C4-2B (cell line): Measurements from ENCODE around the gene NCAPD3.

Experiments
- H3K27ac ChIP-seq: fragments of 450-650 bp; 2 replicates; pipeline ENCODE4 v1.5.1; 2017
- CTCF ChIP-seq: fragments of 450-650 bp; conservative IDR thresholded peaks from 2 replicates; pipeline ENCODE4 v1.5.1; 2017; ENCODE audit warnings: mild to moderate bottlenecking
- ZFX ChIP-seq: fragments of 450-650 bp; IDR thresholded peaks from 2 replicates; pipeline ENCODE4 v1.6.1; 2017

Gene NCAPD3

GRCh38 chr11:134150195-134150903, 73.4 kb downstream of the NCAPD3 start:
- TF ChIP-seq ZFX, result no peak
- H3K27ac ChIP-seq, result no peak overlapping the region

DNA sequence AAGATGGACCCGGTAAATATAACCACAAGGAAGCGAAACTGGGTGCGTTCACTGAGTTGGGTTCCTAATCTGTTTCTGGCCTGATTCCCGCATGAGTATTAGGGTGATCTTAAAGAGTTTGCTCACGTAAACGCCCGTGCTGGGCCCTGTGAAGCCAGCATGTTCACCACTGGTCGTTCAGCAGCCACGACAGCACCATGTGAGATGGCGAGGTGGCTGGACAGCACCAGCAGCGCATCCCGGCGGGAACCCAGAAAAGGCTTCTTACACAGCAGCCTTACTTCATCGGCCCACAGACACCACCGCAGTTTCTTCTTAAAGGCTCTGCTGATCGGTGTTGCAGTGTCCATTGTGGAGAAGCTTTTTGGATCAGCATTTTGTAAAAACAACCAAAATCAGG, 74.4 kb downstream of the NCAPD3 start:
- TF ChIP-seq CTCF (no peak), ZFX (no peak)
- no peak overlapping the region for H3K27ac ChIP-seq

DNA sequence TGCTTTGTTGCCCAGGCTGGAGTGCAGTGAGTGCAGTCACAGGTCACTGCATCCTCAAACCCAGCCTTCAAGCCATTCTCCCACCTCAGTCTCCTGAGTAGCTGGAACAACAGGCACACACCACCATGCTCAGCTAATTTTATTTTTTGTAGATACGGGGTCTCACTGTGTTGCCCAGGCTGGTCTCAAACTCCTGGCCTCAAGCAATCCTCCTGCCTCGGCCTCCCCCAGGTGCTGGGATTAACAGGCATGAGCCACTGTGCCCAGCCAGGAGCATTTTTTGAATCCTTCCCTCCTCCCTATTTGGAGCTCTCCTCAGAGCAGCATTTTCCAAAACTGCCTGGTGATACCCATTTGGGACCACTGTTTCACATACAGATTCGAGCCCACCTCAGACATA, 77.2 kb downstream of the NCAPD3 start:
- TF ChIP-seq CTCF (no peak), ZFX (no peak)
- no peak overlapping the region for H3K27ac ChIP-seq

DNA sequence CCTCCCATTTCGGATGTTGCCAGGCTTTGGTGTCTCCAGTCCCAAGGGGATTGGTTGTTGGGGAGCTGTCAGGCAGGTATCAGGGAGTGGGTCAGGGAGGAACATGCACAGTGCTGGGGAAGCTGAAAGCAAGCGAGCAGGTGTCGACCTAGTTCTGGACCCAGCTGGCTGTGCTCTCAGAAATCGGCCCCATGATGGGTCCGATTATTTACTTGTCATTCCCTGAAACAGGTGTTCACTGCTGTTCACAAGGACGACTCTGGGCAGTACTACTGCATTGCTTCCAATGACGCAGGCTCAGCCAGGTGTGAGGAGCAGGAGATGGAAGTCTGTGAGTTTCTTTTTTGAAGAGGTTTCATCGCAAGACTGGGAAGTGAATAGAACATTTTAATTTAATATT, 78.1 kb downstream of the NCAPD3 start:
- no peak for TF ChIP-seq ZFX
- TF ChIP-seq CTCF, result no peak

DNA sequence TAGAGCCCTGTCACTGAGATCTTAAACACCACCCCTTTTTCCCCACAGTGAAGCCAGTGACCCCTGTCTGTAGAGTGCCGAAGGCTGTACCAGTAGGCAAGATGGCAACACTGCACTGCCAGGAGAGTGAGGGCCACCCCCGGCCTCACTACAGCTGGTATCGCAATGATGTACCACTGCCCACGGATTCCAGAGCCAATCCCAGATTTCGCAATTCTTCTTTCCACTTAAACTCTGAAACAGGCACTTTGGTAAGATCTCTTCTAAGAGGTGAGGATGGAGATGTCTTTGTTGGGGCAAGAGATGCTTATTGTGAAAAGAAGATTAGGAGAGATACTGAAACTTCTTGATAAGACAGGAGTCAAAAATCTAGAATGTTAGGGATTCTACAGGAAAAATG, 79.0 kb downstream of the NCAPD3 start:
- H3K27ac ChIP-seq, result no peak overlapping the region
- no peak for TF ChIP-seq CTCF
- TF ChIP-seq ZFX, result no peak

More for the DNA sequence above, 78.1 kb downstream of the NCAPD3 start:
- no peak overlapping the region for H3K27ac ChIP-seq

GRCh38 chr11:134143801-134144200, 80.0 kb downstream of the NCAPD3 start:
- no peak overlapping the region for H3K27ac ChIP-seq
- no peak for TF ChIP-seq CTCF
- no peak for TF ChIP-seq ZFX

DNA sequence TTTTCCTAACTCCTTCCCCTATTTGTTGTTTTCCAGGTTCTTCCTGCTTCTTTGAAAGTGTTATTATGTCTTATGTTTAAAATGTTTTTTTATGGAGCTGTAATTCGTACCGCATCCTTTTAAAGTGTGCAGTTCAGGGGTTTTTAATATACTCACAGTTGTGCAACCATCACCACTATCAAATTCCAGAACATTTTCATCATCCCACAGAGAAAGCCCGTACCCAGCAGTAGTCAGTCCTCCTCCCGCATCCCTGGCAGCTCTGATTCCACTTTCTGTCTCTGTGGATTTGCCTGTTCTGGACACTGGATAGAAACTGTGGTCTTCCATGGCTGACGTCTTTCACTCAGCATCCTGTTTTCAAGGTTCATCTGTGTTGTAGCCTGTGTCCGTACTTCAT, 81.2 kb downstream of the NCAPD3 start:
- TF ChIP-seq CTCF, result no peak
- no peak overlapping the region for H3K27ac ChIP-seq

DNA sequence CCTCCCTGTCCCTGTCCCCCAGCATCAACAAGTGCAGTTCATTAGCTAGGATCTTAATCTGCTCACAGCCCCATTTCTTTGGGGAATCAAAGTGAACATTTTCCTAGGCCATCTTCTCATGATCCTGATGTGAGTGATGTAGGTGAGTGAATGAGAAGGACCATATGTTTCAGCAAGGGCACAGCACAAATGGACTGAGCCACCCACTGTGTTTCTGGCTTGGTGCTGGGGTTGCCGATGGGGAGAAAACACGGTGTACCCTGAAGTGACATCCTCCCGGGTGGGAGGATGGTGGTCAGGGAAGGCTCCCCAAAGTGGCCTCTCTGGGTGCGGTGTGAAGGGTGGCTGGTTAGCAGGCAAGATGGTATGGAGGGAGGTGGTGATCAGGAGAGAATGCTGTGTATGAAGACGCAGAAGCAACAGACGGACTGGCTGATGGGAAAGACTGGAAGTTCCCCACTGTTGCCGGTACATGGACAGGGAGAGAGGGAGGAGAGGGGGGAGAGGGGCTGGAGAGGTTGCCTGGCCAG, 82.7 kb downstream of the NCAPD3 start:
- no peak for TF ChIP-seq CTCF
- TF ChIP-seq ZFX, result no peak
- no peak overlapping the region for H3K27ac ChIP-seq
